DMS79 treated with DMSO at 0.1 percent for 48 hours (cell line): ENCODE measurements around the gene SOX10.
"Not testable (repeated sequence)": the region's sequence is repeated elsewhere in the genome, so short reads cannot be mapped to it uniquely, and the experiment has no call there.

Source experiments
- DNase-seq: peaks from one replicate; lab custom pipeline; 2025; lab: John Stamatoyannopoulos, UW

Gene SOX10

DNA sequence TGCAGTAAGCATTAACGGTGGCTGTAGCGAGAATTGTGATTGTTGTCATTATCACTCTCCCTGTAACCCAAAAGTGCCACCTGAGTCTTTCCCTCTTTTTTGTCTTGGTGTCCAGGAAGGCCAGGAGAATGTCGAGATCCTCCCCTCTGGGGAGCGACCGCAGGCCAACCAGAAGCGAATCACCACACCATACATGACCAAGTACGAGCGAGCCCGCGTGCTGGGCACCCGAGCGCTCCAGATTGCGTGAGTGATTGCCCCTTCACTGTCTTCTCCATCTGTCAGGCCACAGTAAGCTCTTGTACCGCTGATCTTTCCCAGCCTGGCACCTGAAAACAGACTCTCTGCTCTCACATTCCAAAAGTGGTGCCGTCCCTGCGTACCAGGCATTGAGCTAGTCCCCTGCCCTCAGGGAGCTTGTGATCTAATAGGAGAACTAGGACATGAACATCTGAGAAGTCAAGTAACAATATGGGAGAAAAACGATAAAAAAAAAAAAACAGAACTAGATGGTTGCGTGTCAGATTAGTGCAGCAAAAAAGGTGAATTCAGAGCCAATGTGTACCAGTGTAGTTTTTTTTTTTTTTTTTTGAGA, 25.0 kb downstream of the SOX10 start:
- no peak for DNase-seq

DNA sequence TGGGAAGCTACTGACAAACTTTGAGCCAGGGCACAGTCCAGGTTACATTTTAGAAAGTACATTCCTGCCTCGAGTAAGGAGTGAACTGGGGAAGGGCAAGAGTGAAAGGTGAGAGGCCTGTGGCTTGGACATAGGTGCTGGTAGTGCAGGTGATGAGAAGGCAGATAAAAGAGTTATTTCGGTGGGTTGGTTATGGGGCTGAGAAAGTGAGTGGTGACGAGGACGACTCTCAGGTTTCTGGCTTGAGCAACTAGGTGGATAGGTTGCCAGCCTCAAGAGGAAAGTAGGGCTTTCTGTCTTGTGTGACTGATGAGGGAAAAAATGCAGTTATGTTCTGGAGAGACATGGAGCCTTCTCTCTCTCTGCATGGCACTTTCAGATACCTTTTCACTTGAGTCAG, 27.1 kb downstream of the SOX10 start:
- DNase-seq: no peak

DNA sequence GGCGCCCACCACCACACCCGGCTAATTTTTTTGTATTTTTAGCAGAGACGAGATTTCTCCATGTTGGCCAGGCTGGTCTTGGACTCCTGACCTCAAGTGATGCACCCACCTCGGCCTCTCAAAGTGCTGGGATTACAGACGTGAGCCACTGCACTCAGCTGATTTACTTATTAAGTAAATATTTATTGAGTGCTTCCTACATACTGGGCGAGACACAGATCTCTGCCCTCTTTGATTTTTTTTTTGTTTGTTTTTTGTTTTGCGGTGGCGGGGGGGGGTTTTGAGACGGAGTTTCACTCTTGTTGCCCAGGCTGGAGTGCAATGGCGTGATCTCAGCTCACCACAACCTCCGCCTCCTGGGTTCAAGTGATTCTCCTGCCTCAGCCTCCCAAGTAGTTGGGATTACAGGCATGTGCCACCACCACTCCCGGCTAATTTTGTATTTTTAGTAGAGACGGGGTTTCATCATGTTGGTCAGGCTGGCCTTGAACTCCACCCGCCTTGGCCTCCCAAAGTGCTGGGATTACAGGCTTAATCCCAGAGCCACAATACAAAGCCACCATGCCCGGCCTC, 28.4 kb downstream of the SOX10 start:
- DNase-seq: not testable (repeated sequence)

DNA sequence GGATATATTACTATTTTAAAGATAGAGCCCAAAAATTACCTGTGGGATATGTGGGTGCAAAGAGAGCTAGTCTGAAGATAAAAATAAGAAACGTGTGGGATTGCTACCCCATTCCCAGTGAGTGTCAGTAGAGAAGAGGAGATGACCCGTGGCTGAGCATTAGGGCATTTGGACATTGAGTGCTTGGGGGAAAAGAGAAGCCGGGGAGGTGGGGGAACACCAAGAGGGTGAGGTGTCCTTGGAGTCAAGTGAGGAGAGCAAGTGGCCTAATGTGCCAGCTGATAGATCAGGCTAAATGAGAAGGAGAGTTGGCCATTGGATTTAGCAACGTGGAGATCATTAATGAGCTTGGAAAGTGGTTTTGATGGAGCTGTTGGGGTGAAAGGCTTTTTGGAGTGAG, 29.7 kb downstream of the SOX10 start:
- no peak for DNase-seq

DNA sequence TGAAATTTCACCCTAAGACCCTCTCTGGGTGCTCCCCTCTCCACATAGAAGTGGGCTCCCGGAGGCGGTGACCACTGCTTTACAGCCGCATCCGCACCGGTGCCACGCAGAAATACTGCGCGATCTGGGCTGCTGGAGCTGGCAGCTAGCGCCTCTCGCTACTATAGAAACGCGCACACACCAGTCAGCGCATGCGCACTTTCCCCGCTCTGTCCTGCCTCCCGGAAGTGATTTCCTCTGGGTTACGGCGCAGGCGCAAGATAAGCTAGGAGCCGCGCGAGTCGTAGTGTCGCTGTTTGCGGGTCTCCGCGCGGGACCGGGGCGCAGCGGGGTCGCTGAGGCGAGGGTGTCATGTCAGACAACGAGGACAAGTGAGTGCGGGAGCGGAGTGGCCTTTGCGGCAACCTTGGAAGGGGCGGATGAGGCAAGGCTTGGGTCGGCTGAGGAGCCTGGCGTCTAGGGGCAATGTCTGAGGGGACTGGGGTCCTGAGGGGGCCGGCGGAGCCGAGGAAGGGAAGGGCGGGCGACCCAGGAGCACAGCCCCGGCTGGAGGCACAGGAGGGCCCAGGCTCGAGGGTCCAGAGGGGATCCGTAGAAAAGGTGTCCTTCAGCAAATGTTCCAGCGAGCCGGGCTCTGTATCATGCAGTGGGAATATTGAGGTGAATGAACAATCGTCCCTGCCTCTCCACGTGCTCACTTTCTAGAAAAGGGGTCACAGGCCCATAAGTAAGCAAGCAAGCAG, 30.7 kb downstream of the SOX10 start, which contains the start of the genes C22orf23 and POLR2F:
Gene C22orf23, minus strand, starts transcription at position 165 of the 743 bp plus-strand sequence. CDS start 452 bp downstream, outside the sequence.
Gene POLR2F, plus strand, starts transcription at position 263 of the 743 bp plus-strand sequence. Its CDS starts 89 bp downstream, at position 352.
- peak; percentile 78 for DNase-seq

DNA sequence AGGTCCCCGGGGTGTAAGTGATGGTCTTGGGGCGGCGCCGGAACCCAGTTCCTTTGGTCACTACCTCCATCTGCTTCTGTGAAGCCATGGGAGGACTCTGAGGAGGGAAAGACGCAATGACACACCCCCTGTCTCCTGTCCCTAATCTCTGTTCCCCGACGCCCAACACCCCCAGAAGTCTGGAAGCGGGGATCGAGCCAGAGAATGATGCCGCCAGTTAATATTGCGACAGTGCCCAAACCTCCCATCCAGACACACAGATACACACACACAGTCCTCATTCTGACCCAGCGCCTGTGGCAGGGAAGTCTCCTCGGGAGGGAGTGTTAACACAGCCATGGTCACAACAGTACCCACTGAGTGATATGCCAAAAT, 31.3 kb downstream of the SOX10 start:
- no peak for DNase-seq

DNA sequence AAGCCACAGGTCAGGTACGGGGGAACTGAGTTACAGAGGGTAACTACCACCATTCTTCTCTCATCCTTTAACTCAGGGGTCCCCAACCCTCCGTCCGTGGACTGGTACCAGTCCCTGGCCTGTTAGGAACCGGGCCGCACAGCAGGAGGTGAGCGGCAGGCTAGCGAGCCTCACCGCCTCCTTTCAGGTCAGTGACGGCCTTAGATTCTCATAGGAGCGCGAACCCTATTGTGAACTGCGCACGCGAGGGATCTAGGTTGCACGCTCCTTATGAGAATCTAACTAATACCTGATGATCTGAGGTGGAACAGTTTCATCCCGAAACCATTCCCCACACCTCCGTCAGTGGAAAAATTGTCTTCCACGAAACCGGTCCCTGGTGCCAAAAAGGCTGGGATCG, 31.7 kb downstream of the SOX10 start:
- DNase-seq: not testable (repeated sequence)

DNA sequence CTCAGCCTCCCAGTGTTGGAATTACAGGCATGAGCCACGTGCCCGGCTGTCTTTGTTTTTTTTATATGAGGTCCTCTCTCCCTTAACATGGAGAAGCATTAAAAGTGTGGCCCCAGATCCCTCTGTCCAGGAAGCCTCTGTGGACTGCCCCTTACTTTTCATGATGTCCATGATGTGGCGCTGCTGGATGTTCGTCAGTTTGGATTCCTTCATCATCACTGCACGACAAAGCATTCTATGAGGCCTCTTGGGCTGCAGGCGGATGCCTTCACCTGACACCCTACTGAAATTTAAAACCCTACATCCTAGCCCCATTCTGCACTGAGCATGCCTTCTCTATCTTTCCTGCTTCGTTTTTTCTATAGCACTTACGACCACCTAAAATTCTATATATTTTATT, 33.0 kb downstream of the SOX10 start:
- DNase-seq: no peak

DNA sequence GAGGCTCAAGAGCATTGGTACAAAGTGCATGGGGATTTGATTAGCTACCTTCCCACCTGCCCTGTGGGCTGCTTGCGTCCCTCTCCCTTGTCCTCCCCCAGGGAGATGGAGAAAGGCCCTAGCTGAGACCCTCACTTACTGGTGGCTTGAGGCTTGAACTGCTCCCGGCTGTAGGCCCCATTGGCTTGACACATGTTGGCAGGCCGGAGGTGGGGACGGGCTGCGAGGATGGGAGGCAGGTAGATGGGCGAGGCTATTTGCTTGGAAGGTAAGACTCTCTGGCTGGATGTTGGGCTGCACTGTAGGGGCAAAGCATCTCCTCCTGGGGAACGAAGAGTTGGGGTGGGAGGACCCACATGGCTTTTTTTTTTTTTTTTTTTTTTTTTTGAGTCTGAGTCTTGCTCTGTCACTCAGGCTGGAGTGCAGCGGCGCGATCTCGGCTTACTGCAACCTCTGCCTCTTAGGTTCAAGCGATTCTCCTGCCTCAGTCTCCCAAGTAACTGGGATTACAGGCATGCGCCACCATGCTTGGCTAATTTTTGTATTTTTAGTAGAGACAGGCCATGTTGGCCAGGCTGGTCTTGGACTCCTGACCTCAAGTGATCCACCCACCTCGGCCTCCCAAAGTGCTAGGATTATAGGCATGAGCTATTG, 37.1 kb downstream of the SOX10 start:
- DNase-seq: not testable (repeated sequence)

DNA sequence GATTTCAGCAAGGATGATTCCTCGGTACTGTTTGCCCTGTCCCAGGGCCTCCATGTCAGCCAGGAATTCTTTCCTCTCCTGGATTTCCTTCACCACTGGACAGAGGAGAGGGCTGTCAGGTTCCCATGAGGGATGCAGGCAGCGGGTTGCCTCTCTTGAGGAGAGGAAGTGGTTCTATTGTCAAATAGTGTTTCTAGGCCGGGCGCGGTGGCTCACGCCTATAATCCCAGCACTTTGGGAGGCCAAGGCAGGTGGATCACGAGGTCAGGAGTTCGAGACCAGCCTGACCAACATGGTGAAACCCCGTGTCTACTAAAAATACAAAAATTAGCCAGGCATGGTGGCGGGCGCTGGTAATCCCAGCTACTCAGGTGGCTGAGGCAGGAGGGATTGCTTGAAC, 39.9 kb downstream of the SOX10 start:
- not testable (repeated sequence) for DNase-seq

DNA sequence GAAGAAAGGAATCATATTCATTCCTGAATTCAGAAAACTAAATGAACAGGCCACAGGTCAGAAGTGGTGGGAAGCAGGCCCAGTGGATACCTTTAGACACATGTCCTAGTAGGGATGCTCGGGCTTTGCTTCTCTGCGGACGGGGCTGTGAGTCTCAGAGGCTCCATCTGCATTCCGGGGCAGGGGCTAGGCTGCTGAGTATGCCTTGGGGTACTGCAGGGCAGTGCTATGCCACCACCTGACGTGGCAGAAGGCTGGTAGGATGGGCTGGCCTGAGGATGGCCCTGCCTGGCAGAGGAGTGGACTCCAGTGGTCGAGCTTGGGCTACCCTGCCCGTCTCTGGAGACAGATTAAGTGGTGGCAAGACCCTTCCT, 40.5 kb downstream of the SOX10 start:
- no peak for DNase-seq

DNA sequence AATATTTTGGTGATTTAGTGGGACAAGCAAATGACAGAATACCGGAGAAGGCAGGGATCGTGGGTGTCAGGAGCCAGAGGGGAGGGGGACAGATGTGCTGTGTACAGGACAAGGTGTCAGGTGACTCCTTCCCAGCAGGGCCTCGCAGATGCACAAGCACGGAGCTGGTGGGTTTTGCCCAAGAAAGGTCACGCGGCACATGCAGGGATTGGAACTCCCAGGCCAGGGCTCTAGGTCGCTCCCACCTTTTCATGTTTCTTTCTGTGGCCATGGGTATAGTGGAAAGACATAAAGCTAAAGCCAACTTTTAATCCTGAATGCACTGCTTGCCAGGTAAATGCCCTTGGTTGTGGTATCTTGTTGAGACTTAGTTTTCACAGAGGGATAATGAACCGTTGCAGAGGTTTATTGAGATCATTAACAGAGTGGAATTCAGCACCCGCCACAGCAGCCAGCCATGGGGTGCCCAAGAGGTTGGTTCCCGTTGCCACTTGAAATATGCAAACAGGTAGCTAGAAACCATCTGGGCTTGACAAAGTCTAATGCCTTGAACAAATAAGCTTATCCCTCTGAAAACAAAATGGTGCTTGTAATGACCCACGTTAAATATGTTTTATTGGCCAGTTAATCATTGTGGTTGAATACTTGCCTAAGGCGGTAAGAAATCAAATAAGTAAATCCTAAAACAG, 41.1 kb downstream of the SOX10 start:
- peak; percentile 26 for DNase-seq

DNA sequence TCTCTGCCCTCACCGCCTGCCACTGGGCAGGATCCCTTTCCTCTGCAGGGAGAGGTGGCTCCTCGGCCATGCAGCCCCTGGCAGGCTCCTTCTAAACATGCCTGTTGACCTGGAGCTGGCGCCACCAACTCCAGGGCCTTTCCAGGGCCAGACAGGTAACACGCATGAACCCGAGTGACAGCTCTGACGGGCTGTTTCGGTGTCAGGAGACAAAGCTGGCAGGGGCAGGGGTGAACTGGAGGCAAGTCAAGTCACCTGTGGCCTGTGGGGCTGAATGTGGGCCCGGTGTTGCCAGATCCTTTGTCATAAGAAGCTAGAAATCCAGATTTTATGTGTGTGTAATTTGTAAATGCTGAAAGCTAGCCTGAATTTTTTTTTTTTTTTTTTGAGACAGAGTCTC, 42.2 kb downstream of the SOX10 start:
- no peak for DNase-seq

DNA sequence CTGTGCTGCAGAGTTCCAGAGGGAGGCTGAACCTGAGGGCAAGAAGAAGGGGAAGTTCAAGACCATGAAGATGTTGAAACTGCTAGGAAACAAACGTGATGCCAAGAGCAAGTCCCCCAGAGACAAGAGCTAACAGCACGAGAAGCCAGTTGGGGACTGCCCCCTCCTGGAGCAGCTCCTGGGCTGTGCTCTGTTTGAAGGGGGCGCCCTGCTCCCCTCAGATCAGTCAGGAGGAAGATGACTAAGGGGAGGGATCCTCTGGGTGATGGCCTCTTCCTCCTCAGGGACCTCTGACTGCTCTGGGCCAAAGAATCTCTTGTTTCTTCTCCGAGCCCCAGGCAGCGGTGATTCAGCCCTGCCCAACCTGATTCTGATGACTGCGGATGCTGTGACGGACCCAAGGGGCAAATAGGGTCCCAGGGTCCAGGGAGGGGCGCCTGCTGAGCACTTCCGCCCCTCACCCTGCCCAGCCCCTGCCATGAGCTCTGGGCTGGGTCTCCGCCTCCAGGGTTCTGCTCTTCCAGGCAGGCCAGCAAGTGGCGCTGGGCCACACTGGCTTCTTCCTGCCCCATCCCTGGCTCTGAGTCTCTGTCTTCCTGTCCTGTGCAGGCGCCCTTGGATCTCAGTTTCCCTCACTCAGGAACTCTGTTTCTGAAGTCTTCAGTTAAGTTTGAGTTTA, 43.5 kb downstream of the SOX10 start:
- no peak for DNase-seq

DNA sequence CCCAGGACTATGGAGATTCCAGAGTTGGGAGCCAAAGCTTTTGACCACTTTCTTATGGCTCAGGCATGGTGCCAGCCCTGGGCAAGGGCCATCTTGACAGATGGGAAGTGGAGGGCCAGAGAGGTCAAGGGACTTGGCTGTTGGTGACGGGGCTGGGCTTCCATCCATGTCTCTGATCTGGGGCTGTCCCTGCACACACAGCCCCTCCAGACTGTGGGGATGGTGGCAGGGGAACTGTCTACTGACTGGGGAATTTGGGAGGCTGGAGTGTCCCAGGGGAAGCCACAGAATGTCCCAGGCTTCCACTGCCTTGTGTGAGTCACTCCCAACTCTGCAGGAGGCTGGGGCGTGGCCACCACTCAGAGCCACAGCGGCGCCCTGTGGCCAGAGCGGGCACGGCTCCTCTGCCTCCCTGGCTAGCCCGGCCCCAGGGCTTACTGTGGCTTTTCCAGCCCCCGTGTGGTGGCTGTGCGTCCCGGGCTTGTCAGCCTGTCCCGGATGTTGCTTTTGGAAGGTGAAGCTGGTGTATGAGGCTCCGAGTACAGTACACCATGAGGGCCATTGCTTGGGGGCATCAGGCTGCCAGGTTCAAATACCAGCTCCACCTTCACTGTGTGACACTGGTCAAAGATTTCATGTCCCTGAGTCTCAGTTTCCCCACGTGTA, 50.5 kb downstream of the SOX10 start:
- no peak for DNase-seq

DNA sequence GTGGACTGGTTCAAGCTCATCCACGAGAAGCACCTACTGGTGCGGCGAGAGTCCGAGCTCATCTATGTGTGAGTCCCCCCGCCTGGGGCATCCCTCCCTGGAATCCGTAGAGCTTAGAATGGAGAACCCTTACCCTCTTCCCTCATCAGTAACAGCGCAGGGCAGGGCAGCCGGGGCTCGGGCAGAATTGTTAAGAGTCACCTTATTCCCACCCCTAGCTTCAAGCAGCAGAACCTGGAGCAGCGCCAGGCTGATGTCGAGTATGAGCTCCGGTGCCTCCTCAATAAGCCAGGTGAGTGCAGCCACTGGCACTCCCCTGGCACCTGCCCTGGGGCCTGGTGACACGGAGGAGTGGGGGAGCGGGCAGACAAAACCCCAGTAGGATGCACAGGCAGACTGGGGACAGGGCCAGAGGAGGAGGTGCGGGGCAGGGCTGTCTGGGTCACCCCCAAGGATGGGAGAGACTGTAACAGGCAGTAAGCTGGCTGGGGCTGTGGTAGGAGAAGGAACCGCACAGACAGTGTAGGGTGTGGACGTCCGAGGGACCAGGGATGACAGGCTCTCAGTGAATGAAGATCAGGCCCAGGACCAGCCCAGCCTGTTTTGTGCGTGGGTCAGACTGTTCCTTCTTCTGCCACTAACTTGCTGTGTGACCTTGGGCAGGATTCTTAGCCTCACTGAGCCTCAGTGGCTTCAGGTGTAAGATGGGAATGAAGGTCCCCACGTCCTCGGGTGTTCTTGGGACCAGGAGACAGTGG, 51.4 kb downstream of the SOX10 start:
- DNase-seq: peak; percentile 82

DNA sequence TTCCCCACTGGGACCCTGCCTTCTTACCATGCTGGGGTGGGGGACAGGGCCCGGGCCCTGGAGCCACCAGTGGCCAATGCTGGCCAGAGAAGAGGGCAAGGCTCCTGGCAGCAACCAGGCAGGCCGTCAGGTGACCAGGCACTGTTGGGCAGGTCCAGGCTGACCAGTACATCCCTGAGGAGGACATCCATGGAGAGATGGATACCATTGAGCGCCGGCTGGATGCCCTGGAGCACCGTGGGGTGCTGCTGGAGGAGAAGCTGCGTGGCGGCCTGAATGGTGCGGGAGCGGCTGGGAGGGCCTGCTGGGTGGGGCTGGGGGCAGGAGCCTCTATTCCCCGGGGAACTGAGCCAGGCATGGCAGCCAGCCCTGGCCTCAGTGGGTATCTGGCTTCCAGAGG, 52.0 kb downstream of the SOX10 start:
- DNase-seq: no peak

DNA sequence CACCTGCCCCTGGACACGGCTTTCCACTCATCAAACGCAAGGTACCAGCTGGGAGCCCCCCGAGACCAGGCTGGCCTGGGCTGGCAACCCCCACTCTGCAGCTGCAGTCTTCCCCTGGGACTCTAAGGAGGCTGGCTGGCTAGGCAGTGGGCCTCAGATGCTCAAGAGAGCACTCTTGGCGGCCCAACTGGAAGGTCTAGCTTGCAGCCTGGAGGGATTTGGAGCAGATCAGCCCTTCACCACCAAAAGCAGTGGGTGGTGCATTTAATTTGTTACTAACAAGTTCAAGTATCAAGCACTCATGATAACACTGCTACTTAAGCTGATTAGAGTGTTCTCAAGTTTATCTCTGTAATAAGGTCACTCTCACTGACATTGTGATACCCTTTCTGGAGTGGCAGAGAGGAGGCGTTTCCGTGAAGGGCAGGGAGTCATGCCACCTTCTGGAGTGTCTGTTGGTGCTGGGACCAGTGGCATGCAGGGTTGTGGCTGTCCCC, 52.4 kb downstream of the SOX10 start:
- peak; percentile 72 for DNase-seq

DNA sequence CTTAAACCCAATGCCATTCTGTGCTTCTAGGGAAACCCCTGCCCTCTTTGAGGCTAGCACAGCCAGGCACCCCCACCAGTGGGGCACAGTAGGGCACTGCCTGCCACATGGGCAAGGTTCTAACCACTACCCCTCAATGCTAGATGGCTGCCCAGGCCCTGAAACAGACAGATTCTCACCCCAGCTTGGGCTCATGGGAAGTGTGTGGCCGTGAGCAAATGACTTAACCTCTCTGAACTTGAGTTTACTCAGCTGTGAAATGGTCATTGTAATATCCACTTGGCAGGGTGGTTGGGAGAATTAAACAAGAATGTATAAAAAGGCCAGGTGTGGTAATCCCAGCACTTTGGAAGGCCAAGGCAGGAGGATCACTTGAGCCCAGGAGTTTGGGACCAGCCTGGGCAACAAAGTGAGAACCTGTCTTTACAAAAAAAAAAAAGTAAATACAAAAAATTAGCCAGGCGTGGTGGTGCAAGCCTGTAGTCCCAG, 53.4 kb downstream of the SOX10 start:
- DNase-seq: no peak
